Mammary epithelial cell (primary cell): Measurements from ENCODE around the gene C11orf42.

ENCODE experiments used
- EZH2 ChIP-seq: IDR thresholded peaks from 2 replicates; pipeline ENCODE4 v1.6.1; 2012; ENCODE audit warnings: low read length, inconsistent platforms, borderline replicate concordance
- TF ChIP-seq, protein P1 (sequence below), 2 donors: IDR thresholded peaks in 1 of 2; conservative IDR thresholded peaks in 1 of 2; 2 replicates each; pipeline ENCODE4 v1.5.1; 2011 to 2012; ENCODE audit warnings: inconsistent platforms in 2 of 2, low read length in 2 of 2, mild to moderate bottlenecking in 2 of 2, control low read depth in 1 of 2, low read depth in 1 of 2; ENCODE audit not compliant: insufficient read depth in 1 of 2; ENCODE audit errors: extremely low read depth in 1 of 2

DNA sequence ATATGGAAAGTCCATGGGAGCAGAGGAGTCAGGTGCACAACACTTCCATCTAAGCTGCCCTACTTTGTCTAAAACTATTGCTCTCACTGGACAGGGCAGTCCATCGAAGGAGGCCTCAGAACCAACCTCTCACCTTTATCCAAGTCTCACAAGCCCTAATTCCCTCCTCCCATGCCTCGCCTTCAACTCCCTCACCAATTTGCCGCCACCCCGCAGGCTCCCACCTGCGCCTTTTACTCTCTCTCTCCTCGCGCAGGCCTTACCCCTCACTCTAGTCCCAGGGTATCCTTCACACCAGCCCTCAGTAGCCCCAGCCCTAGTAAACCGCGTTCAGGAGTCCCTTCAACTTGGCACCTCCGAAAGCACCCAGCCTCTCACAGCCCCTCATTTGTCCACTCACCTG lies 28.6 kb downstream of the C11orf42 start:
- TF ChIP-seq, protein P1, sequence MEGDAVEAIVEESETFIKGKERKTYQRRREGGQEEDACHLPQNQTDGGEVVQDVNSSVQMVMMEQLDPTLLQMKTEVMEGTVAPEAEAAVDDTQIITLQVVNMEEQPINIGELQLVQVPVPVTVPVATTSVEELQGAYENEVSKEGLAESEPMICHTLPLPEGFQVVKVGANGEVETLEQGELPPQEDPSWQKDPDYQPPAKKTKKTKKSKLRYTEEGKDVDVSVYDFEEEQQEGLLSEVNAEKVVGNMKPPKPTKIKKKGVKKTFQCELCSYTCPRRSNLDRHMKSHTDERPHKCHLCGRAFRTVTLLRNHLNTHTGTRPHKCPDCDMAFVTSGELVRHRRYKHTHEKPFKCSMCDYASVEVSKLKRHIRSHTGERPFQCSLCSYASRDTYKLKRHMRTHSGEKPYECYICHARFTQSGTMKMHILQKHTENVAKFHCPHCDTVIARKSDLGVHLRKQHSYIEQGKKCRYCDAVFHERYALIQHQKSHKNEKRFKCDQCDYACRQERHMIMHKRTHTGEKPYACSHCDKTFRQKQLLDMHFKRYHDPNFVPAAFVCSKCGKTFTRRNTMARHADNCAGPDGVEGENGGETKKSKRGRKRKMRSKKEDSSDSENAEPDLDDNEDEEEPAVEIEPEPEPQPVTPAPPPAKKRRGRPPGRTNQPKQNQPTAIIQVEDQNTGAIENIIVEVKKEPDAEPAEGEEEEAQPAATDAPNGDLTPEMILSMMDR (conservative IDR thresholded peaks at IDR 0.05 in 1 of 2, IDR thresholded peaks at IDR 0.05 in 1 of 2; ENCODE audit: extremely low read depth in 1 of 2, insufficient read depth in 1 of 2, low read depth in 1 of 2, low read length in 2 of 2): no peak
- TF ChIP-seq EZH2: no peak
